HepG2 (cell line): ENCODE measurements around the gene PRDX5. TPM values are rescaled to one million over a fixed set of nuclear protein-coding genes. Genes with fewer than 3 reads are reported as not detected.

Experiments
- AGO1 ChIP-seq: fragments of 200-400 bp; formaldehyde crosslinking; IDR thresholded peaks from 2 replicates; pipeline ENCODE4 v1.6.1; 2017; ENCODE audit warnings: mild to moderate bottlenecking, low read depth, low read length, moderate library complexity; ENCODE audit not compliant: poor library complexity, severe bottlenecking
- HDAC1 ChIP-seq: sonication (generic); formaldehyde crosslinking; IDR thresholded peaks from 2 replicates; pipeline ENCODE4 v1.5.1; 2020; ENCODE audit warnings: mild to moderate bottlenecking, missing genetic modification reagents
- HNRNPH1 ChIP-seq: fragments of 200-400 bp; formaldehyde crosslinking; optimal IDR thresholded peaks from 2 replicates; pipeline ENCODE3; 2017; ENCODE audit warnings: mild to moderate bottlenecking, low read depth, low read length
- HOXA3 ChIP-seq: sonication (generic); formaldehyde crosslinking; IDR thresholded peaks from 2 replicates; pipeline ENCODE4 v1.5.0; 2020; ENCODE audit warnings: missing genetic modification reagents
- MTA3 ChIP-seq: sonication (generic); formaldehyde crosslinking; IDR thresholded peaks from 2 replicates; pipeline ENCODE4 v1.4.0; 2020; ENCODE audit warnings: missing genetic modification reagents
- POLR2G ChIP-seq: fragments of 200-400 bp; formaldehyde crosslinking; IDR thresholded peaks from 2 replicates; pipeline ENCODE4 v1.6.1; 2018; ENCODE audit warnings: mild to moderate bottlenecking, low read depth, low read length, moderate library complexity
- RARG ChIP-seq: sonication (generic); formaldehyde crosslinking; IDR thresholded peaks from 2 replicates; pipeline ENCODE4 v1.4.0; 2020; ENCODE audit warnings: low read depth, mild to moderate bottlenecking, missing genetic modification reagents
- RBM39 ChIP-seq: fragments of 200-400 bp; formaldehyde crosslinking; IDR thresholded peaks from one replicate; pipeline ENCODE4 v1.6.1; 2018; ENCODE audit warnings: antibody characterized with exemption, mild to moderate bottlenecking, low read depth, low read length; ENCODE audit not compliant: poor library complexity, severe bottlenecking
- SIX1 ChIP-seq: sonication (generic); formaldehyde crosslinking; IDR thresholded peaks from 2 replicates; pipeline ENCODE4 v1.4.0; 2020; ENCODE audit warnings: missing genetic modification reagents, borderline replicate concordance
- SMARCE1 ChIP-seq: fragments of 450-650 bp; IDR thresholded peaks from 2 replicates; pipeline ENCODE4 v1.6.1; 2017; ENCODE audit warnings: borderline replicate concordance
- SP1 ChIP-seq, 2 experiments: fragments of 450-650 bp in 1 of 2; sonication (generic) in 1 of 2; formaldehyde crosslinking in 1 of 2; IDR thresholded peaks; 2 replicates each; pipeline versions ENCODE4 v1.4.0 to v1.6.1; 2016 to 2020; ENCODE audit warnings: missing genetic modification reagents in 1 of 2
- STAG1 ChIP-seq: sonication (generic); formaldehyde crosslinking; IDR thresholded peaks from 2 replicates; pipeline ENCODE4 v1.4.0; 2020; ENCODE audit warnings: missing genetic modification reagents
- ZBTB42 ChIP-seq: sonication (generic); formaldehyde crosslinking; IDR thresholded peaks from 2 replicates; pipeline ENCODE4 v1.5.0; 2020; ENCODE audit warnings: mild to moderate bottlenecking, missing genetic modification reagents
- ZBTB7A ChIP-seq: sonication (generic); formaldehyde crosslinking; IDR thresholded peaks from 2 replicates; pipeline ENCODE4 v1.8.0; 2022; ENCODE audit warnings: mild to moderate bottlenecking, missing genetic modification reagents
- ZFX ChIP-seq: sonication (generic); formaldehyde crosslinking; IDR thresholded peaks from 2 replicates; pipeline ENCODE4 v1.4.0; 2020; ENCODE audit warnings: mild to moderate bottlenecking, low read depth, missing genetic modification reagents, moderate library complexity
- ZNF143 ChIP-seq: sonication (generic); formaldehyde crosslinking; IDR thresholded peaks from 2 replicates; pipeline ENCODE4 v1.4.0; 2020; ENCODE audit warnings: missing genetic modification reagents
- ZNF570 ChIP-seq: sonication (generic); formaldehyde crosslinking; IDR thresholded peaks from 2 replicates; pipeline ENCODE4 v1.4.0; 2020; ENCODE audit warnings: mild to moderate bottlenecking, missing genetic modification reagents, borderline replicate concordance
- ZNF672 ChIP-seq: sonication (generic); formaldehyde crosslinking; IDR thresholded peaks from 2 replicates; pipeline ENCODE4 v1.8.1; 2022; ENCODE audit warnings: missing genetic modification reagents
- polyA plus RNA-seq, 8 experiments: library from polyadenylated mRNA; depleted of rRNA in 3 of 8; stranded (reverse) in 7 of 8; unstranded in 1 of 8; fragments of >200 nt; fragmentation: Illumina TruSeq in 4 of 8; extraction: Trizol in 4 of 8; gene quantifications; 2 replicates each; pipeline versions ENCODE4 v1.2.1 to v1.2.3, GENCODE V29; 2011 to 2016; ENCODE audit warnings: low read depth in 4 of 8, missing spikeins in 1 of 8, mixed read lengths in 1 of 8; ENCODE audit not compliant: insufficient read depth in 1 of 8
- total RNA-seq, 5 experiments: library from RNA; depleted of rRNA; stranded (reverse); fragments of >200 nt; fragmentation: Illumina TruSeq; extraction: Trizol; gene quantifications; 2 replicates each; pipeline ENCODE4 v1.2.3, GENCODE V29; 2016; ENCODE audit warnings: low read depth in 1 of 5
- TF ChIP-seq, protein P1 (sequence below): sonication (generic); formaldehyde crosslinking; IDR thresholded peaks from one replicate; pipeline ENCODE4 v1.5.1; 2020; ENCODE audit warnings: mild to moderate bottlenecking, missing genetic modification reagents; ENCODE audit errors: not compliant biosample characterization
- TF ChIP-seq, protein P2 (sequence below): sonication (generic); formaldehyde crosslinking; IDR thresholded peaks from 2 replicates; pipeline ENCODE4 v1.4.0; 2020; ENCODE audit warnings: missing genetic modification reagents
- TF ChIP-seq, protein P3 (sequence below): sonication (generic); formaldehyde crosslinking; conservative IDR thresholded peaks from 2 replicates; pipeline ENCODE4 v1.4.0; 2020; ENCODE audit warnings: missing genetic modification reagents

PRDX5 gene
- total and polyA plus RNA-seq, 2 of the 13 experiments (the other 11 are each of a cell fraction or from before 2014, with no cell fraction given), result 215 to 311 TPM

DNA sequence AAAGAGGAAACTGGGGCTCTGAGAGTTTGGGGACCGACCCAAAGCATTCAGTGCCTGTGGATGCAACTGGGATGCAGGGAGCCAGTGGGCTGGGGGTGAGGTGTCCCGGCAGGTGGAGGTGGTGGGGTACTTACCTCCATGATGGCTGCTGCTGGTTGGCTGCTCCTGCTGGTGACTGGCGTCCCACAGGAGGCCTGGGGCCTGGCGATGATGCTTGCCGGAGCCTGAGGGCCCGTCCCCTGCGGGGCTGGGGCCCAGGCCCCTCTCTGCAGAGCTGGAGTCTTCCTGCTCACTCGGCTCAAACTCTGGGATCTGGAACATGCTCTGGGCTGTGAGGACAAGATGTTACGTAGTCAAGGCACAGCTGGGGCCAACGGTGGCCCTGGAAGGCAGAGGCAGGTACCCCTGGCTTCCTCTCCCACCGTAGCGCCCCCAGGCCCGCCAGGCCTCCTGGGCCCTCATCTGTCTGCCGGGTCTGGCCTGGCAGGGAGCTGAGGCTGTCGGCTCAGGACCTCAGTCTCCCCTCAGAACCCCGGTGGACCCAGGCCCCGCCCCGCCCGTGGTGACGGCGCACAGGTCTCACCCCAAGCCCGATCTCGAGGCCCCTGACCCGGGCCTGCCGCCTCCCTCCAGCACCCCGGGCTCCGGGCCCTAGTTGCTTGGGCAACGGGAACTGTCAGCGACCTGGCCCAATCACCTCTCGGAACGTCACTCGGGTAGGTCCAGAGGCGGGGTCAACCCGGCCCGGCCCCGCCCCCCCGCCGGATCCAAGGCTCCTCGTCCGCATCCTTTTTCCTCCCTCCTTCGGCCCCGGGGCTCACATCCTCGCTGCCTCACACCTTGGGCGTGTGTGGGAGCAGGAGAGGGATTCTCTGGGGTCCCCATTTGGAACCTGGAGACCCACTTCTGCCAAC is 33.6 kb upstream of the PRDX5 start, which contains the start of gene BAD (continued):
- TF ChIP-seq, protein P1, sequence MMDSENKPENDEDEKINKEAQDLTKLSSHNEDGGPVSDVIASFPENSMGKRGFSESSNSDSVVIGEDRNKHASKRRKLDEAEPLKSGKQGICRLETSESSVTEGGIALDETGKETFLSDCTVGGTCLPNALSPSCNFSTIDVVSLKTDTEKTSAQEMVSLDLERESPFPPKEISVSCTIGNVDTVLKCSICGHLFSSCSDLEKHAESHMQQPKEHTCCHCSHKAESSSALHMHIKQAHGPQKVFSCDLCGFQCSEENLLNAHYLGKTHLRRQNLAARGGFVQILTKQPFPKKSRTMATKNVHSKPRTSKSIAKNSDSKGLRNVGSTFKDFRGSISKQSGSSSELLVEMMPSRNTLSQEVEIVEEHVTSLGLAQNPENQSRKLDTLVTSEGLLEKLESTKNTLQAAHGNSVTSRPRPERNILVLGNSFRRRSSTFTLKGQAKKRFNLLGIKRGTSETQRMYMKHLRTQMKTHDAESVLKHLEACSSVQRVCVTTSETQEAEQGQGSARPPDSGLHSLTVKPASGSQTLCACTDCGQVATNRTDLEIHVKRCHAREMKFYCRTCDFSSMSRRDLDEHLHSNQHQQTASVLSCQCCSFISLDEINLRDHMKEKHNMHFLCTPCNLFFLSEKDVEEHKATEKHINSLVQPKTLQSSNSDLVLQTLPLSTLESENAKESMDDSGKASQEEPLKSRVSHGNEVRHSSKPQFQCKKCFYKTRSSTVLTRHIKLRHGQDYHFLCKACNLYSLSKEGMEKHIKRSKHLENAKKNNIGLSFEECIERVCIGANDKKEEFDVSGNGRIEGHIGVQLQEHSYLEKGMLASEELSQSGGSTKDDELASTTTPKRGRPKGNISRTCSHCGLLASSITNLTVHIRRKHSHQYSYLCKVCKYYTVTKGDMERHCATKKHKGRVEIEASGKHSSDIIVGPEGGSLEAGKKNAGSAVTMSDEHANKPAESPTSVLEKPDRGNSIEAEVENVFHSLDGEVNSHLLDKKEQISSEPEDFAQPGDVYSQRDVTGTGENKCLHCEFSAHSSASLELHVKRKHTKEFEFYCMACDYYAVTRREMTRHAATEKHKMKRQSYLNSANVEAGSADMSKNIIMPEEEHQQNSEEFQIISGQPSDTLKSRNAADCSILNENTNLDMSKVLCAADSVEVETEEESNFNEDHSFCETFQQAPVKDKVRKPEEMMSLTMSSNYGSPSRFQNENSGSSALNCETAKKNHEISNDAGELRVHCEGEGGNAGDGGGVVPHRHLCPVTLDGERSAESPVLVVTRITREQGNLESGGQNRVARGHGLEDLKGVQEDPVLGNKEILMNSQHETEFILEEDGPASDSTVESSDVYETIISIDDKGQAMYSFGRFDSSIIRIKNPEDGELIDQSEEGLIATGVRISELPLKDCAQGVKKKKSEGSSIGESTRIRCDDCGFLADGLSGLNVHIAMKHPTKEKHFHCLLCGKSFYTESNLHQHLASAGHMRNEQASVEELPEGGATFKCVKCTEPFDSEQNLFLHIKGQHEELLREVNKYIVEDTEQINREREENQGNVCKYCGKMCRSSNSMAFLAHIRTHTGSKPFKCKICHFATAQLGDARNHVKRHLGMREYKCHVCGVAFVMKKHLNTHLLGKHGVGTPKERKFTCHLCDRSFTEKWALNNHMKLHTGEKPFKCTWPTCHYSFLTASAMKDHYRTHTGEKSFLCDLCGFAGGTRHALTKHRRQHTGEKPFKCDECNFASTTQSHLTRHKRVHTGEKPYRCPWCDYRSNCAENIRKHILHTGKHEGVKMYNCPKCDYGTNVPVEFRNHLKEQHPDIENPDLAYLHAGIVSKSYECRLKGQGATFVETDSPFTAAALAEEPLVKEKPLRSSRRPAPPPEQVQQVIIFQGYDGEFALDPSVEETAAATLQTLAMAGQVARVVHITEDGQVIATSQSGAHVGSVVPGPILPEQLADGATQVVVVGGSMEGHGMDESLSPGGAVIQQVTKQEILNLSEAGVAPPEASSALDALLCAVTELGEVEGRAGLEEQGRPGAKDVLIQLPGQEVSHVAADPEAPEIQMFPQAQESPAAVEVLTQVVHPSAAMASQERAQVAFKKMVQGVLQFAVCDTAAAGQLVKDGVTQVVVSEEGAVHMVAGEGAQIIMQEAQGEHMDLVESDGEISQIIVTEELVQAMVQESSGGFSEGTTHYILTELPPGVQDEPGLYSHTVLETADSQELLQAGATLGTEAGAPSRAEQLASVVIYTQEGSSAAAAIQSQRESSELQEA (CRISPR knock-in tag), result no peak
- TF ChIP-seq MTA3 (CRISPR knock-in tag) (no peak), SP1 (IDR thresholded peaks at IDR 0.05) (no peak), SP1 (CRISPR knock-in tag; IDR thresholded peaks at IDR 0.05) (peak; percentile 64), ZNF570 (CRISPR knock-in tag) (no peak), POLR2G (peak; percentile 52), ZBTB7A (no peak), RARG (CRISPR knock-in tag) (no peak), RBM39 (peak; percentile 72), ZFX (peak; percentile 87), ZNF143 (CRISPR knock-in tag) (no peak), AGO1 (peak; percentile 90), HNRNPH1 (no peak), ZNF672 (no peak), HOXA3 (no peak; the same call in none of the 2 replicates), ZBTB42 (no peak), HDAC1 (CRISPR knock-in tag) (peak; percentile 46), STAG1 (CRISPR knock-in tag) (no peak), SIX1 (no peak), SMARCE1 (no peak)
- TF ChIP-seq, protein P2, sequence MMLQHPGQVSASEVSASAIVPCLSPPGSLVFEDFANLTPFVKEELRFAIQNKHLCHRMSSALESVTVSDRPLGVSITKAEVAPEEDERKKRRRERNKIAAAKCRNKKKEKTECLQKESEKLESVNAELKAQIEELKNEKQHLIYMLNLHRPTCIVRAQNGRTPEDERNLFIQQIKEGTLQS, result no peak
- TF ChIP-seq, protein P3, sequence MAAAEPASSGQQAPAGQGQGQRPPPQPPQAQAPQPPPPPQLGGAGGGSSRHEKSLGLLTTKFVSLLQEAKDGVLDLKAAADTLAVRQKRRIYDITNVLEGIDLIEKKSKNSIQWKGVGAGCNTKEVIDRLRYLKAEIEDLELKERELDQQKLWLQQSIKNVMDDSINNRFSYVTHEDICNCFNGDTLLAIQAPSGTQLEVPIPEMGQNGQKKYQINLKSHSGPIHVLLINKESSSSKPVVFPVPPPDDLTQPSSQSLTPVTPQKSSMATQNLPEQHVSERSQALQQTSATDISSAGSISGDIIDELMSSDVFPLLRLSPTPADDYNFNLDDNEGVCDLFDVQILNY (CRISPR knock-in tag), result no peak
